Hepatocyte (in vitro differentiated cells): ENCODE data around the gene NCAPD3.

Experiments used
- EZH2 ChIP-seq: fragments of 200-600 bp; sonication (generic); IDR thresholded peaks from 2 replicates; pipeline ENCODE4 v1.6.1; 2016; ENCODE audit warnings: antibody characterized with exemption, mild to moderate bottlenecking, borderline replicate concordance
- EZH2phosphoT487 ChIP-seq: fragments of 200-600 bp; sonication (generic); IDR thresholded peaks from one replicate; pipeline ENCODE4 v1.6.1; 2018; ENCODE audit warnings: antibody characterized with exemption, mild to moderate bottlenecking, low read depth, moderate library complexity; ENCODE audit not compliant: unreplicated experiment, severe bottlenecking
- TF ChIP-seq, protein P1 (sequence below): fragments of 200-600 bp; sonication (generic); IDR thresholded peaks from 2 replicates; pipeline ENCODE4 v1.5.1; 2016; ENCODE audit warnings: antibody characterized with exemption, mild to moderate bottlenecking; ENCODE audit not compliant: poor library complexity

- TF ChIP-seq EZH2, result no peak
- TF ChIP-seq, protein P1, sequence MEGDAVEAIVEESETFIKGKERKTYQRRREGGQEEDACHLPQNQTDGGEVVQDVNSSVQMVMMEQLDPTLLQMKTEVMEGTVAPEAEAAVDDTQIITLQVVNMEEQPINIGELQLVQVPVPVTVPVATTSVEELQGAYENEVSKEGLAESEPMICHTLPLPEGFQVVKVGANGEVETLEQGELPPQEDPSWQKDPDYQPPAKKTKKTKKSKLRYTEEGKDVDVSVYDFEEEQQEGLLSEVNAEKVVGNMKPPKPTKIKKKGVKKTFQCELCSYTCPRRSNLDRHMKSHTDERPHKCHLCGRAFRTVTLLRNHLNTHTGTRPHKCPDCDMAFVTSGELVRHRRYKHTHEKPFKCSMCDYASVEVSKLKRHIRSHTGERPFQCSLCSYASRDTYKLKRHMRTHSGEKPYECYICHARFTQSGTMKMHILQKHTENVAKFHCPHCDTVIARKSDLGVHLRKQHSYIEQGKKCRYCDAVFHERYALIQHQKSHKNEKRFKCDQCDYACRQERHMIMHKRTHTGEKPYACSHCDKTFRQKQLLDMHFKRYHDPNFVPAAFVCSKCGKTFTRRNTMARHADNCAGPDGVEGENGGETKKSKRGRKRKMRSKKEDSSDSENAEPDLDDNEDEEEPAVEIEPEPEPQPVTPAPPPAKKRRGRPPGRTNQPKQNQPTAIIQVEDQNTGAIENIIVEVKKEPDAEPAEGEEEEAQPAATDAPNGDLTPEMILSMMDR, result no peak
- no peak for TF ChIP-seq EZH2phosphoT487
Observed at GRCh38 chr11:134145715-134146114, 78.1 kb downstream of the NCAPD3 start.
